GM18502 (cell line): ENCODE data around the gene USH2A.

Experiments used
- ATAC-seq: cut with Tn5 transposase; IDR thresholded peaks from one replicate; pipeline ENCODE4 v1.9.1; 2021; ENCODE audit warnings: mild to moderate bottlenecking; ENCODE audit not compliant: unreplicated experiment, poor library complexity

Gene USH2A

DNA sequence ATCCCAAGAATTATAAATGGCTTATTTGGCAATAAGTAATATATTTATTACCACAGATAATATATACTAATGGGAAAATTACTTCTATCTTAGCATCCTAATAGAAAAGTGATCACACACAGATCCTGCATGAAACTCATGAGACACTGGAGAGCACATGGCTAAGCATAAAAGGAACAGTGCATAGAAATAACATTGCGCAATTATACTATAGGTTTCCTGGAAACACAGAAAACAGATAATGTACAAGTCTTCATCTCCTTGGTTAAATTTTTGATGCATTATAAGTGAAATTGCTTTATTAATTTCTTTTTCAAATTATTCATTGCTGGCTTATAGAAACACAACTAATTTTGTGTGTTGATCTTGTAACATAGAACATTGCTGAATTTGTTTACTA, 210.4 kb downstream of the USH2A start:
- ATAC-seq = no peak

DNA sequence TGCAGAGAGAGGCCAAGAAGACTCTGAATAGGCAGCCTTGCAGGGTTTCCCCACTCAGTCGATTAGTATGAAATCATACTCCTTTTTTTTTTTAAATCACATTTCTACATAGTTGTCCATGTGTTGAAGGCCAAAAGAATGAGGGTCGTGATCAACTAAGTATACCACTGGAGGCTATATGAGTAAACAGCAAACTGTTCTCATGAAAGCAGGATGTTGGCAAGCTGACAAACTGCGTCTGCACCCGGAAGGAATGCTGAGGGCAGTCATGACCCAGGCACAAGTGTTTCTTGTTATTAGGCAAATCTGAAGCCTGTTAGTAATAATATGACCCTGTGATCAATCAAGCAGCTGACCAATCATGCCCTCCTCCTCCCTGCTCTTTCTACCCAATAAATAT, 213.2 kb downstream of the USH2A start:
- no peak for ATAC-seq

GRCh38 chr1:216209125-216209524, 214.1 kb downstream of the USH2A start:
- ATAC-seq = no peak

DNA sequence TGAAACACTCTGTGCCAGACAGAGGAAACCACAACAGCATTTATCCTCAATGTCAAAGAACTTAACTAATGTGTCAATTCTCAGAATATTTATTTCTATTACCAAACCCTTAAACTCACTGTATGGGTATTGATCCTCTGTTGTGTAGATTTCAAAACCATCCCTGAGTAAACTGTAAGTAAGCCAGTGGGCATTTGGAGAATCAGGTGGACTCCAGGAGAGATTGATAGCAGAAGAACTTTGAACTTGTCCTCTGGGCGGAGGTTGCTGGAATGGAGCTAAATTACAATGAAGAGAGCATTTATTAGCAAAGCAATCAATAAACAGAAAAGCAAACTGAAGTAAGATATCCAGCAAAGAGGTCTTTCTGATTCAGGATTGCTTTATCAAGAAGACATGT, 216.1 kb downstream of the USH2A start:
- no peak for ATAC-seq

GRCh38 chr1:216205176-216205575, 218.1 kb downstream of the USH2A start:
- no peak for ATAC-seq

DNA sequence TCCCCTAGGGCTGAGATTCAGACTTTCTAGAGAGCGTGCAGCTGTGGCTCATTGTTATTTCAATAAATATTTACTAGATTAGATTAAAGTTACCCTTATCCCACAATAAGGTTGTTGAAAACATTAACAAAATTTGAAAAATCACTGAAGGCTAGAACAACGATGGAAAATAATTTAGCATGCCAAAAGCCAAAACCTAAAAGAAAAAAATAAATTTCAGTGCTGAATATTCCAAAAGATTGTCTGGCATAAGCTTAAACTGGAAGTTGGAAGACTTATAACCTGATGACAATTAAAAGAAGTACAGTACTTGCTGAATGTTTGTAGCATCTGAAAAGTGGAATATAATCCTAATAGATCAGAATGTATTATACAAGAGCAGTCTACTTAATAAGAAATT, 221.3 kb downstream of the USH2A start:
- ATAC-seq = no peak

DNA sequence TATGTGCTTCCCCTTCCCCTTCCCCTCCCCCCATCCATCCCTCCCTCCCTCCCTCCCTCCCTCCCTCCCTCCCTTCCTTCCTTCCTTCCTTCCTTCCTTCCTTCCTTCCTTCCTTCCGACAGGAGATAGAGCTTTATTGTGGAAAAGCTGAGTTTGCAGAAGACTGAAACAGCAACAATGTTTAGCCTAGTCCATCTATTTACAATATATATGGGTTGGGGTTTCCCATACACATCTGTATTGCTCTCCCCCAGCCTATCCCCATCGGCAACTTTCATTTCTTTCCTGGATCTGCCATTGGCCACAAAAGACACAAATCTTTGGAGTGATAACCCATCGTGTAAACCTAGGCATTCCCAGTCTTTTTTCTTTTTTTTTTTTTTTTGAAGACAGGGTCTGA, 222.3 kb downstream of the USH2A start:
- no peak for ATAC-seq

GRCh38 chr1:216194721-216195120, 228.5 kb downstream of the USH2A start:
- ATAC-seq = no peak

- no peak for ATAC-seq
These were observed 229.3 kb downstream of the USH2A start for GRCh38 chr1:216193839-216194443.

- no peak for ATAC-seq
These were observed 232.8 kb downstream of the USH2A start for GRCh38 chr1:216190438-216190837.

DNA sequence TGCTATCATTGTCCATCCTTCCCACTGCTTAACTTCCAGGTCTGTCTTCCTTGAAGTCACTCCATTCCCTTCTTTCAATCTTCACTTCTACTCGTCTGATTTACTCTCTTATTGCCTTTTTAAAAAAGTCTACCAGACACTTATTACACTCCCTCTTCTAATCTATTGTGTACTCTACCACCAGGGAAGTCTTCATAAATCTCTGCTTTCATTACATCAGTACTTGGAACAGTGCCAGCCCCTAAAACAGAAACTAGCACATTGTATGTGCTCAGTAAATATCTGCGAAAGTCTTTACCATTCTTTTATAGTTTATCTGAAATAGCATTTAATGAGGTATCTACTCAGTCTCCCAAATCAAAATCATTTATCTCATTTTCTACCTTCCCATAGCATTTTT, 236.4 kb downstream of the USH2A start:
- ATAC-seq = no peak

- ATAC-seq = no peak
These were observed 237.1 kb downstream of the USH2A start for GRCh38 chr1:216186141-216186540.

DNA sequence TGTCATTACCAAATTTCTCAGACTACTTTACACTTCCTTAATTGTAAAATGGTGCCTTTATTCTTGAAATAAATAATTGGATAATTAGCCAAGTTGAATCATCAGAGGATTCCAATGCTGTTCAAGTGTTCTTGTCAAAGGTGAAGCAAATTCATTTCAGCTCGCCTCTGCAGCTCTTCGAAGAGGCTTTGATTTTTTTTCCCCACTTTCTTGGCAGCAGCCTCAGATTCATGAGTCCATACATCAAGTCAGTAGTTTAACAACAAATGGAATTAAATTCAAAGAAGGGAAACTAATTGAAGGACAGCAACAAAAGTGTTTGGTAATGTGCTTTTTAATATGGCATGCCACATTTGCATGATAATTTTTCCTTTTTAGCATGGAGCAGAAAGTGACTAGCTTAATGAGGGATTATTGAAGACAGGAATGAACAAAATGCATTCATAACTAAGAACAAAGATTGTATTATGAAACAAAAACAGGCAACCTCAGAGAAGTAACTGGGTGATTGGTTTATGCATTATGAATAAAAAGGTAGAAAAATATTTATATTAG, 239.0 kb downstream of the USH2A start:
- no peak for ATAC-seq

- ATAC-seq = no peak
These were observed 239.8 kb downstream of the USH2A start for GRCh38 chr1:216183454-216183853.

DNA sequence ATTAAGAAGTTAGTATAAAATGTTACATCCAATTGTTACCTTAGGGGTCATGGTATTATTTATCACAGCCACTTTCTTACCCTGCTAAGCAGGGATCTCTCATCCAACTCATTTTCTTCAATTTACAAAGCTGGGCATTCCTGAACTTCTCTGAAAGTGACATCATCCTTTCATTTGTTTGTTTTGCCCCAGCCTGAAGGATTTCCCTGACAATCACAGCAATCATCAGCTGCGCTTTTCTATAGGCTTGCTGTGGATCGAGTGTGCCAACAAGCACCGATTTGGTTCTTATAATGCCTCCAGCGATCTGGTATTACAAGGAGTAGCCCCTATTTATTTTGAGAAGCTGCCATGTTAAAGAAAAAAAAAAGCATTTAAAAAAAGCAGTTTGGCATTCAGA, 240.2 kb downstream of the USH2A start:
- no peak for ATAC-seq

DNA sequence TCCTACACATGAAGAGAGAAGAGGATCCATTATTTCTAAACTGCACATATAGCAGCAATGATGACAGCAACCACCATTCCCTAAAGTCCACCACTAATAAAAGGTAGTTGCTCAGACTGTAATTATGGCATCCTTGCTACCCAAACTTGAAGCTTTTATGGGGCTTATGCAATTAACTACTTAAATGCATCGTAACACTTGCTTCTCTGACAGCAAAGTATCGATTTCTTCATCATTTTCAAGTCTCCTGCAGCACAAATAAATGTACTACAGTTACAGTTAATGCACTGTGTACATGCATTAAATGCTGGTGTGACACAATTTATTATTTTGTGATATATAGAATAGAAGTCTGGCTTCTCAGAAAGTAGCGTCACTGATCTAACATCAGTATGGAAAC, 241.7 kb downstream of the USH2A start:
- ATAC-seq = no peak

GRCh38 chr1:216178281-216178680, 245.0 kb downstream of the USH2A start:
- no peak for ATAC-seq

DNA sequence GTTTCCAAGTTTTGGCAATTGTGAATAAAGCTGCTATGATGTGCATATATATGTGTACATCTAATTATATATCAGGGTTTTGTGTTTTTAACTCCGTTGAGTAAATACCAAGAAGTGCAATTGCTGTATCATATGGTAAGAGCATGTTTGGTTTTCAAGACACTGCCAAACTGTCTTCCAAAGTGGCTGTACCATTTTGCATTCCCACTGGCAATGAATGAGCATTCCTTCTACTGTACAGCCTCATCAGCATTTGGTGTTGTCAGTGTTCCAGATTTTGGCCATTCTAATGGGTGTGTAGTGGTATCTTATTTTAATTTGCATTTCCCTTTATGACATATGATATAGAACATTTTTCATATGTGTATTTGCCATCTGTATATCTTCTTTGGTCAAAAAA, 246.3 kb downstream of the USH2A start:
- ATAC-seq = no peak

DNA sequence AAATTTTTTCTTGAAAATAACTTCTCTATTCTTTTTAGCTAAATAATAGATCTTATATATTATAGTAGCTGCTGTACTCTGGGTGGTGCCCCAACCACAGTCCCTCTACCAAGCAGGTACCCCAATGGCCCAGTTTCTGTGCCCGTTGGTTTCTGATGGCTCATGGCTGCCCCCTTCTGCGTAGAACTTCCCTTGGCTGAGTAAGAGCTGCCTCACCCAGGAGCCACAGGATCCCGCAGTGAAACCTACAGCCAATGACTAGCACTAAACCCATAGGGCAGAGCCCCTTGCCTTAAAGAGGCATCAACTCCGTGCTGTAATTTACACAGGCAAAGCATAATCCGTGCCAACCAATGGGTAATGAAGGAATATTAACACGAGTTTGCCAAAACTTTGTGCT, 247.5 kb downstream of the USH2A start:
- ATAC-seq = no peak

DNA sequence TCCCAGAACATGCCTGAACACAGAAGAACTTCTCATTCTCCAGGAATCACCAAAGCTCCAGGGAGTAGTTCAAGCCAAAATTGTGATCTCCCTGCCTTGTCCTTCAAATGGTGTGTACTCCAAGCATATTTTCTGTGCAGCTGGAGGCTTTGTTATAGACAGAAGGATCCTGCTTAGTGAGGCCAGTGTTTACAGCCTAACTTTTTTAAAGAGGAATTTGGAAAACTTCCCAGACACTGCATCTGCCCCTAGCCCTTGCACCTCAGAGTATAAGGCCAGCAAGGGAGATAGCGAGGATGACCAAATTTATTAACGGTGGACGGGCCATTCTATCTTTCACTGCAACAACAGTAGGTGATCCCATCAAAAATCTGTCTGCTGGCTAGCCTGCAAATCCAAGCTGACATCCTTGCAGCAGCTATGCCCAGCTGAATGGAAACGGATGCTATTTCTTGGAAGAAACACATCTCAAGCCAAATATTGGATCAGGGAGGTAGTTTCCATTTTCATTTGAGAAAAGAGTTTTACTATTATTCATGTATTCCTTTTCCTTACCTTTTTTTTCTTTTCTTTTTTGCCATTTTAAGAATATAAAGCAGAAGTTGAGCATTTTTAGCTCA, 249.8 kb downstream of the USH2A start:
- ATAC-seq = no peak

- no peak for ATAC-seq
These were observed 253.9 kb downstream of the USH2A start for GRCh38 chr1:216169351-216169750.

GRCh38 chr1:216168546-216168945, 254.7 kb downstream of the USH2A start:
- no peak for ATAC-seq
